ENCODE results near the gene DISC1. TPM values are rescaled to one million over a fixed set of nuclear protein-coding genes. Genes with fewer than 3 reads are reported as not detected.

The DISC1 gene
- total RNA-seq, 2 donors from 2014 or later: 6.7 to 9.3 TPM

DNA sequence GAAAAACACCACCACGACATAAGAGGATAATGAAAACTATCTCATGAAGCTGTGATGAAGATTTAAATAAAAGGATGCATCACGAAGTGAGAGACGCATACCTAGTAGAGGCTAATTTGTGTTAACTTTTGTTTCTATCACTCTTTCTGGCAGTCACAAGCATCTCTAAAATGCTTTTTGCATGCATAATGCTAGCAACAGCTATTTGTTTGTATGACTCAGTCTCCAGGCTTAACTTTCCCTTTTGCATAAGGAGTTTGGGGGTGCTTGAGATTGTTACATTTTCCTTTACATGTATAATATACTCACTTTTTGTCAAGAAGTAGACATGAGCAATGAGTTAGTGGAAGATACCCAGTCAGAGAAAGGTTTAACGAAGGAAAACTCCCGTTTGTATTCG, 385.4 kb downstream of the DISC1 start:
- intact Hi-C loops (cut with DNase I): no loop called here

DNA sequence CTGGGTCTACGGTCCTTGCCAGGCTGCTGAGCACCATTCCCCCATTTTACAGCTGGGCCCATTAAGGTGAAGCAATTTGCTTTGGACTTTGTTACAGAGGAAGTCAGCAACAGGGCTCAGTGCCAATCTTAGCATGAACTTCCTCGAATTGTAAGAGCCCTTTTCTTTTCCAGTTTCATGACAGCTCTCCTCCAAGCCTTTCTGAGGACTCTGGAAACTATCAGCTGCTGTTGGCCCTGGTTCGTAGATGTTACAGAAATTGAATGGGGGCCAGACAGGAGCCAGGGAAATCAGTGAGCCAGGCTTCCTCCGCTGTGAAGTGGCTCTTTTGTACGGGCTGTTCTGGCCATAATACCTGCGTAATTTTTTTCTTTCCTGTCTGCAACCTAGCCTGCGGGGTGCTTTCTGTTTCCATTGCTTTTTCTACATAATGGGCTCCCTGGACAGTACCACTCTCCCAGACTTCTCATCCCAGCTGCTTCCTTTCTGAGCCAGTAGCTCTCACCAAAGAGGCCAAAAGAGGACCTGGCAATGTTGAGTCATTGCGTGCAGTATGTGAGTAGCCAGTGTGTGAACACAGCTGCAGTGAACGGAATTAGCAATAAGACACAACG, 386.3 kb downstream of the DISC1 start:
- TF ChIP-seq POLR2AphosphoS5 (IDR thresholded peaks at IDR 0.05) (no peak), POLR2A (IDR thresholded peaks at IDR 0.05) (no peak)
- TF ChIP-seq, protein P1, sequence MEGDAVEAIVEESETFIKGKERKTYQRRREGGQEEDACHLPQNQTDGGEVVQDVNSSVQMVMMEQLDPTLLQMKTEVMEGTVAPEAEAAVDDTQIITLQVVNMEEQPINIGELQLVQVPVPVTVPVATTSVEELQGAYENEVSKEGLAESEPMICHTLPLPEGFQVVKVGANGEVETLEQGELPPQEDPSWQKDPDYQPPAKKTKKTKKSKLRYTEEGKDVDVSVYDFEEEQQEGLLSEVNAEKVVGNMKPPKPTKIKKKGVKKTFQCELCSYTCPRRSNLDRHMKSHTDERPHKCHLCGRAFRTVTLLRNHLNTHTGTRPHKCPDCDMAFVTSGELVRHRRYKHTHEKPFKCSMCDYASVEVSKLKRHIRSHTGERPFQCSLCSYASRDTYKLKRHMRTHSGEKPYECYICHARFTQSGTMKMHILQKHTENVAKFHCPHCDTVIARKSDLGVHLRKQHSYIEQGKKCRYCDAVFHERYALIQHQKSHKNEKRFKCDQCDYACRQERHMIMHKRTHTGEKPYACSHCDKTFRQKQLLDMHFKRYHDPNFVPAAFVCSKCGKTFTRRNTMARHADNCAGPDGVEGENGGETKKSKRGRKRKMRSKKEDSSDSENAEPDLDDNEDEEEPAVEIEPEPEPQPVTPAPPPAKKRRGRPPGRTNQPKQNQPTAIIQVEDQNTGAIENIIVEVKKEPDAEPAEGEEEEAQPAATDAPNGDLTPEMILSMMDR (IDR thresholded peaks at IDR 0.05): no peak
- Histone ChIP-seq H3K27me3 (replicated peaks; ENCODE audit: insufficient read depth) (no peaks in the 10 kb centered on the region), H3K36me3 (no peaks in the 10 kb centered on the region), H3K9me3 (no peaks in the 10 kb centered on the region), H3K4me1 (replicated peaks) (no peaks in the 10 kb centered on the region), H3K4me3 (no peak overlapping the region), H3K27ac (no peak overlapping the region)
- 58% methylated on average over 10 of the region's 10 CpGs for WGBS
- no peak for DNase-seq (ENCODE audit: low spot score)
- intact Hi-C loops (cut with DNase I): no loop called here

More for the DNA sequence above, 385.4 kb downstream of the DISC1 start:
- Histone ChIP-seq H3K4me3 (no peak overlapping the region), H3K9me3 (no peaks in the 10 kb centered on the region), H3K36me3 (no peaks in the 10 kb centered on the region), H3K27me3 (replicated peaks; ENCODE audit: insufficient read depth) (no peaks in the 10 kb centered on the region), H3K27ac (no peak overlapping the region), H3K4me1 (replicated peaks) (no peaks in the 10 kb centered on the region)
- 92% methylated on average over 6 of the region's 6 CpGs for WGBS
- no peak for TF ChIP-seq POLR2AphosphoS5 (IDR thresholded peaks at IDR 0.05)
- TF ChIP-seq, protein P1 (IDR thresholded peaks at IDR 0.05): no peak
- no peak for TF ChIP-seq POLR2A (IDR thresholded peaks at IDR 0.05)
- no peak for DNase-seq (ENCODE audit: low spot score)

DNA sequence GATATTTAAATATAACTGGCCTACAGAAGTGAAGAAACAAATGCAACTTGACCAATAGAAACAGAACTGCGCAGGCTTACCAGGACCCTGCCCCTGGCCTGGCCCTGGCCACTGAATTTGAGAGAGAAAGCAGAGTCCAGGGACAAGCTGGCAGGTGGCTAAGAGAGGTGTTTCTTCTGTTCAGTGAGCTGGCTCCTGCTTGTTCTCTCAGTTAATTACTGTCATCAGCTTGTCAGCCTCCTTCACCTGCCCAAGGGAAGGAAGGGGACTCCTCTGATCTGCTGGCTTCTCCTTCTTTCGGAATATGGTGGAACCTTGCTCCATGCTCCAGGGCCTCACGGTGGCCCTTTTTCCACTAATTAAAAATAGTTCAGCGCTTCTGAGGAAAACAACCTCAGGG, 388.4 kb downstream of the DISC1 start:
- 99% methylated on average over 4 of the region's 4 CpGs for WGBS
- Histone ChIP-seq H3K36me3 (no peaks in the 10 kb centered on the region), H3K9me3 (no peaks in the 10 kb centered on the region), H3K27ac (no peak overlapping the region), H3K4me1 (replicated peaks) (no peaks in the 10 kb centered on the region), H3K27me3 (replicated peaks; ENCODE audit: insufficient read depth) (no peaks in the 10 kb centered on the region), H3K4me3 (no peak overlapping the region)
- TF ChIP-seq POLR2A (IDR thresholded peaks at IDR 0.05): no peak
- TF ChIP-seq, protein P1 (IDR thresholded peaks at IDR 0.05): no peak
- no peak for TF ChIP-seq POLR2AphosphoS5 (IDR thresholded peaks at IDR 0.05)
- intact Hi-C loops (cut with DNase I): no loop called here
- no peak for DNase-seq (ENCODE audit: low spot score)

DNA sequence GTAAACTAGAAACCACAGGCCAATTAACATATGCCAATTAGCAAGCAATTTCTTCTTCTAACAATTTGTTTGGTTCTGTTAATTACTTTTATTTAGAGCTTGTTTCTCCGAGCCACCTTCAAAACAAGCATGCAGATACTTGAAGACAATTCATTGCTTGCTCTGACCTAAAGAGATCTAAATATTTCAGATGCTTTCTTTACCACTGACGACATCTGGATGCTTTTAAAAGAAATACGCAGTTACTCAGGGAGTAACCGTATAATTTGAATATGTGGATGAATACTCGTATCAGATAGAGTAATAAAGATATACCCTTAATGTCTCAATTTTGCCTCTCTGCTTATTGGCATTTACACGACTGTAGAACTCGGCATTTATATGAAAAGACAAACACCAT, 390.0 kb downstream of the DISC1 start:
- Histone ChIP-seq H3K27me3 (replicated peaks; ENCODE audit: insufficient read depth) (no peaks in the 10 kb centered on the region), H3K27ac (no peak overlapping the region), H3K4me3 (no peak overlapping the region), H3K36me3 (no peaks in the 10 kb centered on the region), H3K4me1 (replicated peaks) (no peaks in the 10 kb centered on the region), H3K9me3 (no peaks in the 10 kb centered on the region)
- WGBS: 52% methylated on average over 7 of the region's 7 CpGs
- TF ChIP-seq, protein P1 (IDR thresholded peaks at IDR 0.05): no peak
- no peak for TF ChIP-seq POLR2A (IDR thresholded peaks at IDR 0.05)
- no peak for TF ChIP-seq POLR2AphosphoS5 (IDR thresholded peaks at IDR 0.05)
- intact Hi-C loops (cut with DNase I): no loop called here
- DNase-seq (ENCODE audit: low spot score): no peak

DNA sequence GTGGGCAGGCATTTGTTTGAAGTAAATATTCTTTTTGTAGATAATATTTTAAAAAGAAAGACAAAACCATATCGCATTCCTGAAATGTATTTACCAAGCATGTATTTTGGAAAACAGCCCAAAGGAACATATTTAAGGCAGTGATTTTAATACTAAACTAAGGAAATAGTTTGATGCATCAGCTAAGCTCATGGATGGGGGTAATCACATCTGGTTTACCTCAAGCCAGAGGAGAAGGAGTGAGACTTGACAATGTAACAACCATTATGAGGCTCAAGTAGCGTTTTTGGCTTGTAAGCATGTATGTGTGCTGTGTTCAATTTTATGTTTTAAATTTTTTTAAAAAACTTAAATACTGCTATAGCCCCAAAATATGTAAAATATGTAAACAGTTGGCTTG, 390.5 kb downstream of the DISC1 start:
- Histone ChIP-seq H3K27ac (no peak overlapping the region), H3K27me3 (replicated peaks; ENCODE audit: insufficient read depth) (no peaks in the 10 kb centered on the region), H3K36me3 (no peaks in the 10 kb centered on the region), H3K4me3 (no peak overlapping the region), H3K9me3 (no peaks in the 10 kb centered on the region), H3K4me1 (replicated peaks) (no peaks in the 10 kb centered on the region)
- 56% methylated on average over 2 of the region's 2 CpGs for WGBS
- intact Hi-C loops (cut with DNase I): no loop called here
- DNase-seq (ENCODE audit: low spot score): no peak
- TF ChIP-seq POLR2AphosphoS5 (IDR thresholded peaks at IDR 0.05) (no peak), POLR2A (IDR thresholded peaks at IDR 0.05) (no peak)
- TF ChIP-seq, protein P1 (IDR thresholded peaks at IDR 0.05): no peak
